ENCODE measurements around the gene LMX1A.

DNA sequence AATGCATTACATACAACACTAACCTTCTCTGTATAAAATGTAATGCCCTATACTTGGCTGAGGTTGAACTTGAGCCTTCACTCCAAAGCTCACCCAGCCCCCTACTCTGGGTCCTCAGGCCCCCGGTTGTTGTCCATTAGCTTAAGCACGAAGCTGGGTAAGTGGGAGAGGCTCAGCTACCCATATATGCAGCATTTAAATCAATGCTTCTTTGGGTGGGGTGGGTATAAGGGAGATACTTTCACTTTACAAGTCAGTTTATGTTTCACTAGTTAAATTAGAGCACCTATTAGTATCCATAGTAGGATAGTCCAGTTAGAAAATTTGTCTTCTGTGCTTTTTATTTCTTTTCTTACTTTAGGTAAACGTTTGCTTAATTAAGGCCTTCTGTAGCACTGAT is 151.4 kb downstream of the LMX1A start:
- TF ChIP-seq, protein P1, sequence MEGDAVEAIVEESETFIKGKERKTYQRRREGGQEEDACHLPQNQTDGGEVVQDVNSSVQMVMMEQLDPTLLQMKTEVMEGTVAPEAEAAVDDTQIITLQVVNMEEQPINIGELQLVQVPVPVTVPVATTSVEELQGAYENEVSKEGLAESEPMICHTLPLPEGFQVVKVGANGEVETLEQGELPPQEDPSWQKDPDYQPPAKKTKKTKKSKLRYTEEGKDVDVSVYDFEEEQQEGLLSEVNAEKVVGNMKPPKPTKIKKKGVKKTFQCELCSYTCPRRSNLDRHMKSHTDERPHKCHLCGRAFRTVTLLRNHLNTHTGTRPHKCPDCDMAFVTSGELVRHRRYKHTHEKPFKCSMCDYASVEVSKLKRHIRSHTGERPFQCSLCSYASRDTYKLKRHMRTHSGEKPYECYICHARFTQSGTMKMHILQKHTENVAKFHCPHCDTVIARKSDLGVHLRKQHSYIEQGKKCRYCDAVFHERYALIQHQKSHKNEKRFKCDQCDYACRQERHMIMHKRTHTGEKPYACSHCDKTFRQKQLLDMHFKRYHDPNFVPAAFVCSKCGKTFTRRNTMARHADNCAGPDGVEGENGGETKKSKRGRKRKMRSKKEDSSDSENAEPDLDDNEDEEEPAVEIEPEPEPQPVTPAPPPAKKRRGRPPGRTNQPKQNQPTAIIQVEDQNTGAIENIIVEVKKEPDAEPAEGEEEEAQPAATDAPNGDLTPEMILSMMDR (IDR thresholded peaks at IDR 0.05; ENCODE audit: poor library complexity, severe bottlenecking): no peak
- TF ChIP-seq POLR2AphosphoS5 (IDR thresholded peaks at IDR 0.05): no peak
- no peak for TF ChIP-seq EZH2 (IDR thresholded peaks at IDR 0.05; ENCODE audit: borderline replicate concordance, insufficient read depth, low read length, poor library complexity, severe bottlenecking)
- TF ChIP-seq SMC3 (conservative IDR thresholded peaks at IDR 0.05; ENCODE audit: poor library complexity): no peak

Data from neural cell (in vitro differentiated cells).